ENCODE data around the gene BBC3.

BBC3 gene

GRCh38 chr19:47183601-47184000 is 47.4 kb downstream of the BBC3 start:
- Histone ChIP-seq H3K36me3 (replicated peaks) (peaks cover 3% of the 10 kb centered on the region), H3K27me3 (replicated peaks) (no peaks in the 10 kb centered on the region), H3K4me3 (ENCODE audit: low read depth, low read length) (no peak overlapping the region), H3K27ac (peak overlapping the region; percentile 87)
- DNase-seq = no peak
- no peak for TF ChIP-seq CTCF (IDR thresholded peaks at IDR 0.05; ENCODE audit: low read depth, low read length, missing control alignments)
- in situ Hi-C loops (cut with HindIII; ENCODE audit: low pct_ligation_motif_present, low sequenced_read_pairs) = no loop called here

- peaks cover 3% of the 10 kb centered on the region for H3K36me3 ChIP-seq (replicated peaks)
- H3K27me3 ChIP-seq (replicated peaks) = no peaks in the 10 kb centered on the region
- in situ Hi-C loops (cut with HindIII; ENCODE audit: low pct_ligation_motif_present, low sequenced_read_pairs) = no loop called here
- DNase-seq = no peak
- TF ChIP-seq CTCF (IDR thresholded peaks at IDR 0.05; ENCODE audit: low read depth, low read length, missing control alignments) = no peak
- H3K27ac ChIP-seq = no peak overlapping the region
- H3K4me3 ChIP-seq (ENCODE audit: low read depth, low read length) = no peak overlapping the region
These were observed 51.2 kb downstream of the BBC3 start for GRCh38 chr19:47179653-47180310.

GRCh38 chr19:47176627-47177090 is 54.3 kb downstream of the BBC3 start:
- no peak for TF ChIP-seq CTCF (IDR thresholded peaks at IDR 0.05; ENCODE audit: low read depth, low read length, missing control alignments)
- Histone ChIP-seq H3K36me3 (replicated peaks) (peaks cover 17% of the 10 kb centered on the region), H3K27me3 (replicated peaks) (no peaks in the 10 kb centered on the region), H3K4me3 (ENCODE audit: low read depth, low read length) (no peak overlapping the region), H3K27ac (peak overlapping the region; percentile 97)
- in situ Hi-C loops (cut with HindIII; ENCODE audit: low pct_ligation_motif_present, low sequenced_read_pairs) = no loop called here
- DNase-seq = peak; percentile 96

- in situ Hi-C loops (cut with HindIII; ENCODE audit: low pct_ligation_motif_present, low sequenced_read_pairs) = no loop called here
- H3K27ac ChIP-seq = peak overlapping the region; percentile 97
- no peak for TF ChIP-seq CTCF (IDR thresholded peaks at IDR 0.05; ENCODE audit: low read depth, low read length, missing control alignments)
- H3K4me3 ChIP-seq (ENCODE audit: low read depth, low read length) = no peak overlapping the region
- peak; percentile 70 for DNase-seq
- H3K27me3 ChIP-seq (replicated peaks) = no peaks in the 10 kb centered on the region
- peaks cover 22% of the 10 kb centered on the region for H3K36me3 ChIP-seq (replicated peaks)
These were observed 54.9 kb downstream of the BBC3 start for GRCh38 chr19:47176071-47176626.

GRCh38 chr19:47172666-47173455 is 58.1 kb downstream of the BBC3 start:
- H3K27me3 ChIP-seq (replicated peaks) = no peaks in the 10 kb centered on the region
- DNase-seq = no peak
- H3K4me3 ChIP-seq (ENCODE audit: low read depth, low read length) = no peak overlapping the region
- no peak for TF ChIP-seq CTCF (IDR thresholded peaks at IDR 0.05; ENCODE audit: low read depth, low read length, missing control alignments)
- no peak overlapping the region for H3K27ac ChIP-seq
- H3K36me3 ChIP-seq (replicated peaks) = peaks cover 38% of the 10 kb centered on the region
- in situ Hi-C loops (cut with HindIII; ENCODE audit: low pct_ligation_motif_present, low sequenced_read_pairs) = no loop called here

Data from brain microvascular endothelial cell (primary cell).